ENCODE measurements around the gene SAA4. TPM values are rescaled to one million over a fixed set of nuclear protein-coding genes. Genes with fewer than 3 reads are reported as not detected.

SAA4 gene
- total RNA-seq, 1 experiment from 2014 or later, result 7.2 TPM

GRCh38 chr11:18222814-18223421, 13.7 kb downstream of the SAA4 start:
- no peak overlapping the region for H3K27ac Mint-ChIP-seq (ENCODE audit: unreplicated experiment)
- no peak for TF ChIP-seq CTCF (IDR thresholded peaks at IDR 0.05; ENCODE audit: unreplicated experiment)
- no peak for DNase-seq
- BruUV-seq (replicated peaks), result no TSS peak
- no peaks in the 10 kb centered on the region for H3K36me3 Mint-ChIP-seq (ENCODE audit: insufficient read depth, unreplicated experiment)
- H3K4me3 Mint-ChIP-seq (ENCODE audit: low read depth, unreplicated experiment), result no peak overlapping the region
- H3K4me1 Mint-ChIP-seq (ENCODE audit: low read depth, unreplicated experiment), result no peaks in the 10 kb centered on the region
- CTCF ChIA-PET, result no interaction called here
- H3K9me3 Mint-ChIP-seq (ENCODE audit: low read depth, unreplicated experiment), result no peaks in the 10 kb centered on the region
- intact Hi-C loops (cut with micrococcal nuclease; ENCODE audit: unreplicated experiment), result no loop called here
- H3K27me3 Mint-ChIP-seq (ENCODE audit: unreplicated experiment), result peaks cover 40% of the 10 kb centered on the region

- Mint-ChIP-seq H3K36me3 (ENCODE audit: insufficient read depth, unreplicated experiment) (no peaks in the 10 kb centered on the region), H3K9me3 (ENCODE audit: low read depth, unreplicated experiment) (no peaks in the 10 kb centered on the region), H3K4me3 (ENCODE audit: low read depth, unreplicated experiment) (no peak overlapping the region), H3K4me1 (ENCODE audit: low read depth, unreplicated experiment) (no peaks in the 10 kb centered on the region), H3K27me3 (ENCODE audit: unreplicated experiment) (peaks cover 50% of the 10 kb centered on the region), H3K27ac (ENCODE audit: unreplicated experiment) (no peak overlapping the region)
- no TSS peak for BruUV-seq (replicated peaks)
- CTCF ChIA-PET, result no interaction called here
- TF ChIP-seq CTCF (IDR thresholded peaks at IDR 0.05; ENCODE audit: unreplicated experiment), result no peak
- intact Hi-C loops (cut with micrococcal nuclease; ENCODE audit: unreplicated experiment), result no loop called here
- no peak for DNase-seq
These were observed 15.2 kb downstream of the SAA4 start for GRCh38 chr11:18221274-18221876.

GRCh38 chr11:18209058-18209457, 27.5 kb downstream of the SAA4 start:
- intact Hi-C loops (cut with micrococcal nuclease; ENCODE audit: unreplicated experiment), result no loop called here
- TF ChIP-seq CTCF (IDR thresholded peaks at IDR 0.05; ENCODE audit: unreplicated experiment), result no peak
- no peak overlapping the region for H3K4me3 Mint-ChIP-seq (ENCODE audit: low read depth, unreplicated experiment)

GRCh38 chr11:18204771-18205170, 31.8 kb downstream of the SAA4 start:
- Mint-ChIP-seq H3K9me3 (ENCODE audit: low read depth, unreplicated experiment) (peaks cover 6% of the 10 kb centered on the region), H3K27me3 (ENCODE audit: unreplicated experiment) (peaks cover 13% of the 10 kb centered on the region), H3K27ac (ENCODE audit: unreplicated experiment) (no peak overlapping the region), H3K36me3 (ENCODE audit: insufficient read depth, unreplicated experiment) (no peaks in the 10 kb centered on the region), H3K4me3 (ENCODE audit: low read depth, unreplicated experiment) (no peak overlapping the region), H3K4me1 (ENCODE audit: low read depth, unreplicated experiment) (no peaks in the 10 kb centered on the region)
- intact Hi-C loops (cut with micrococcal nuclease; ENCODE audit: unreplicated experiment), result loop anchor here (5.0 kb wide), 1 partner anchor 602 kb away; no protein-coding TSS in a partner anchor
- TF ChIP-seq CTCF (IDR thresholded peaks at IDR 0.05; ENCODE audit: unreplicated experiment), result no peak
- no peak for DNase-seq
- CTCF ChIA-PET, result interaction anchor here (1.4 kb wide), 1 partner anchor 89 kb away, joined by 25 read pairs; no protein-coding TSS in a partner anchor
- BruUV-seq (replicated peaks), result no TSS peak

More at GRCh38 chr11:18209058-18209457, 27.5 kb downstream of the SAA4 start:
- H3K9me3 Mint-ChIP-seq (ENCODE audit: low read depth, unreplicated experiment), result no peaks in the 10 kb centered on the region
- H3K27me3 Mint-ChIP-seq (ENCODE audit: unreplicated experiment), result no peaks in the 10 kb centered on the region
- no peaks in the 10 kb centered on the region for H3K36me3 Mint-ChIP-seq (ENCODE audit: insufficient read depth, unreplicated experiment)
- no peaks in the 10 kb centered on the region for H3K4me1 Mint-ChIP-seq (ENCODE audit: low read depth, unreplicated experiment)
- BruUV-seq (replicated peaks), result no TSS peak
- CTCF ChIA-PET, result no interaction called here
- no peak for DNase-seq
- no peak overlapping the region for H3K27ac Mint-ChIP-seq (ENCODE audit: unreplicated experiment)
